ENCODE measurements around the gene PTGDS. TPM values are rescaled to one million over a fixed set of nuclear protein-coding genes. Genes with fewer than 3 reads are reported as not detected.

Gene PTGDS
- total RNA-seq, 1 donor from 2014 or later: not detected

GRCh38 chr9:137009938-137010732 is 32.8 kb downstream of the PTGDS start:
- Mint-ChIP-seq H3K27ac (no peak overlapping the region), H3K27me3 (no peaks in the 10 kb centered on the region), H3K4me3 (no peak overlapping the region), H3K9me3 (no peaks in the 10 kb centered on the region), H3K36me3 (ENCODE audit: low read depth) (peaks cover 5% of the 10 kb centered on the region), H3K4me1 (no peaks in the 10 kb centered on the region)
- DNase-seq (no peak), ATAC-seq (ENCODE audit: low read depth) (no peak)
- intact Hi-C loops (cut with micrococcal nuclease): no loop called here
- CTCF ChIA-PET: interaction anchor here (0.5 to 0.6 kb wide), 2 partner anchors 9 to 231 kb away, joined by 3 to 5 read pairs; no protein-coding TSS in a partner anchor
- POLR2A ChIA-PET: no interaction called here
- no peak for TF ChIP-seq CTCF (IDR thresholded peaks at IDR 0.05)

GRCh38 chr9:137011156-137011555 is 33.9 kb downstream of the PTGDS start:
- no peak for DNase-seq
- ATAC-seq (ENCODE audit: low read depth): no peak
- CTCF ChIA-PET: no interaction called here
- Mint-ChIP-seq H3K4me3 (no peak overlapping the region), H3K27ac (no peak overlapping the region), H3K27me3 (no peaks in the 10 kb centered on the region), H3K36me3 (ENCODE audit: low read depth) (peaks cover 5% of the 10 kb centered on the region), H3K9me3 (no peaks in the 10 kb centered on the region), H3K4me1 (no peaks in the 10 kb centered on the region)
- intact Hi-C loops (cut with micrococcal nuclease): no loop called here
- TF ChIP-seq CTCF (IDR thresholded peaks at IDR 0.05): no peak
- POLR2A ChIA-PET: no interaction called here

DNA sequence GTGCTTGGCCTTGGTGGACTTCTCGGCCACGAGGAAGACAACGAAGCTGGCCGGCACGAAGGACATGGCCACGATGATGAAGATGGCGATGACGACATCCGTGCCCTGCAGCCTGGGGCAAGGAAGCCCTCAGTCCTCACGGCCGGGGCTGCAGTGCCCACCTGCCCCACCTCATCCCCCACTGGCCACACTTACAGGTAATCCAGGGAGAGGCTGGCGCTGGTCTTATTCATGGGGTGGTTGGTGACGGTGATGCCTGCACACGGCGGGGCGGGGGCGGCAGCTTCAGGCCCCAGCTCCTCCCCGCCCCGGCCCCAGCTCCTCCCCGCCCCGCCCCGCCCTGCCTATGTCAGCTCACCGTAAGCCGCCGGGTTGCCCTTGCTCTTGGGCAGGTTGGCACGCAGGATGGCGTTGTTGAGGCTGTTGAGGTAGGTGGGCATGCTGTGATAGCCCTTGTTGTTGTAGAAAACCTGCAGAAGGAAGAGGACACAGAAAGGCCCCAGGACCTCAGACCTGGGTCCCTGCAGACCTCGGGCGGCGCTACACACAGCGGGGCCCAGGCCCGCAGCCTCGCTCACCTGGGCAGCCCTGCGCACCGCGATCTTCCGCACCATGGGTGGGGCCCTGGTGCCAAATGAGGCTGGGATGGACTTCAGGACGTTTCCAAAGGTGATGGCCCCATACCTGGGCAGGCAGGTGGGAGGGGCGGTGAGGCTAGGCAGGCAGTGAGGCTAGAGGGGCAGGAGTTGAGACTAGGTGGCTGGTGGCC is 34.8 kb downstream of the PTGDS start:
- H3K4me1 Mint-ChIP-seq: no peaks in the 10 kb centered on the region
- ChIA-PET POLR2A (no interaction called here), CTCF (no interaction called here)
- DNase-seq (no peak), ATAC-seq (ENCODE audit: low read depth) (no peak)
- no peak overlapping the region for H3K27ac Mint-ChIP-seq
- no peak overlapping the region for H3K4me3 Mint-ChIP-seq
- intact Hi-C loops (cut with micrococcal nuclease): no loop called here
- peaks cover 8% of the 10 kb centered on the region for H3K36me3 Mint-ChIP-seq (ENCODE audit: low read depth)
- no peaks in the 10 kb centered on the region for H3K9me3 Mint-ChIP-seq
- H3K27me3 Mint-ChIP-seq: no peaks in the 10 kb centered on the region
- TF ChIP-seq CTCF (IDR thresholded peaks at IDR 0.05): no peak

DNA sequence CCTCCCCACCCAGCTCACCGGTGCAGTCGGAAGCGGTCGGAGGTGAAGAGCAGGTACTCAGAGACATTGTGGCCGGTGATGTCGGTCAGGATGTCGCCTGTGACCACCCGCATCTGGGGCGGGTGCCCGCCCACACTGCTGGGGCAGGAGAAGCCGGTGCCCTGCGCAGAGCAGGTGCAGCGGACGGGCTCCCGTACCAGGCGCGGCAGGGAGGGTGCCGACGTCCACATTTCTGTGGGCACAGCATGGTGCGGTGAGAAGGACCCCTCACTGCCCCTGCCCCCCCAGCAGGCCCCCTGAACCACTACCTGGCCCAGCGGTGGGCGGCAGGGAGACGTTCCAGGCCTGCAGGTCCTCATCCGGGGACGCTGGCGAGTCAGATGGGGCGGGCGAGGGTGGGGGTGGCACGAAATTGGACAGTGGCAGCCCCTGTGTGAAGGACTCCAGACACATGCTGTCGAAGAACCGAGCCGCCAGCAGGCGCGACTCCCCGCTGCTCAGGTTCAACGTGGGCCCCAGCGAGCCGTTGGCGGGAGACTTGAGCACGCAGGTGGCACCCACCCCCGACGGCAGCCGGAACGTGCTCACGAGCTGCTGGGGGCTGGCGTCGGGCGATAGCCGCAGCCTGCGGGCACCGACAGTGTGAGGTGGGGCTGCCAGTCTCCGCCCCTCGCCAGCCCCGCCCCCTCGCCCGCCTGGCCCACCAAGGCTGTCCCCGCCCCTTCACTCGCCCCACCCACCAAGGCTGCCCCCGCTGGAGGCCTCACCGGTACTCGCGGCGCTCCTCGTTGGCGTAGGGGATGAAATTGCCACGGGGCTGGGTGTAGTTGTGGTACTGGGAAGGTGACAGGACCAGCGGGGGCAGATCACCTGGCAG is 35.6 kb downstream of the PTGDS start:
- ChIA-PET CTCF (no interaction called here), POLR2A (no interaction called here)
- H3K9me3 Mint-ChIP-seq: no peaks in the 10 kb centered on the region
- H3K27ac Mint-ChIP-seq: no peak overlapping the region
- H3K4me3 Mint-ChIP-seq: no peak overlapping the region
- peaks cover 8% of the 10 kb centered on the region for H3K36me3 Mint-ChIP-seq (ENCODE audit: low read depth)
- intact Hi-C loops (cut with micrococcal nuclease): no loop called here
- H3K4me1 Mint-ChIP-seq: no peaks in the 10 kb centered on the region
- TF ChIP-seq CTCF (IDR thresholded peaks at IDR 0.05): no peak
- DNase-seq: no peak
- no peak for ATAC-seq (ENCODE audit: low read depth)
- no peaks in the 10 kb centered on the region for H3K27me3 Mint-ChIP-seq

GRCh38 chr9:137013571-137013940 is 36.3 kb downstream of the PTGDS start:
- POLR2A ChIA-PET: no interaction called here
- H3K9me3 Mint-ChIP-seq: no peaks in the 10 kb centered on the region
- H3K4me1 Mint-ChIP-seq: no peaks in the 10 kb centered on the region
- DNase-seq: no peak
- ATAC-seq (ENCODE audit: low read depth): no peak
- no peak for TF ChIP-seq CTCF (IDR thresholded peaks at IDR 0.05)
- H3K27me3 Mint-ChIP-seq: no peaks in the 10 kb centered on the region
- peaks cover 8% of the 10 kb centered on the region for H3K36me3 Mint-ChIP-seq (ENCODE audit: low read depth)
- no peak overlapping the region for H3K4me3 Mint-ChIP-seq
- no peak overlapping the region for H3K27ac Mint-ChIP-seq
- CTCF ChIA-PET: no interaction called here
- intact Hi-C loops (cut with micrococcal nuclease): no loop called here
